HEK293 (cell line): ENCODE results near the gene GIPC2.

Experiments used
- CTCF ChIA-PET: fragments of 350-600 bp; formaldehyde crosslinking; extraction: SDS; loops from one replicate; lab custom pipeline; 2021; ENCODE audit warnings: antibody characterized with exemption; lab: Yijun Ruan, JAX
- POLR2A ChIA-PET: fragments of 300-600 bp; formaldehyde crosslinking; extraction: SDS; loops from one replicate; lab custom pipeline; 2020; ENCODE audit warnings: antibody characterized with exemption, inconsistent platforms; lab: Yijun Ruan, JAX
- H3K27ac ChIP-seq: fragments of 200-500 bp; sonication (Bioruptor generic); 2 replicates; pipeline ENCODE4 v1.5.1; 2014; ENCODE audit warnings: low read depth, low read length, control low read depth, inconsistent platforms; ENCODE audit errors: extremely low read depth
- H3K36me3 ChIP-seq, 2 experiments: fragments of 200-500 bp in 1 of 2; sonication (Bioruptor generic) in 1 of 2; 1 replicate in 1 of 2; 2 replicates in 1 of 2; pipeline ENCODE4 v1.5.1; 2014 to 2017; ENCODE audit warnings: inconsistent platforms in 2 of 2, low read length in 2 of 2; ENCODE audit not compliant: control insufficient read depth in 2 of 2, insufficient read depth in 1 of 2
- H3K4me1 ChIP-seq: fragments of 200-500 bp; sonication (Bioruptor generic); 2 replicates; pipeline ENCODE4 v1.5.1; 2014; ENCODE audit warnings: mild to moderate bottlenecking, low read length, inconsistent platforms; ENCODE audit not compliant: control insufficient read depth, insufficient read depth
- H3K4me3 ChIP-seq: 2 replicates; pipeline ENCODE4 v1.5.1; 2011; ENCODE audit warnings: low read depth, mild to moderate bottlenecking, control low read depth, low read length, moderate library complexity
- H3K9me3 ChIP-seq: fragments of 200-500 bp; sonication (Bioruptor generic); 2 replicates; pipeline ENCODE4 v1.5.1; 2014; ENCODE audit warnings: low read depth, low read length, inconsistent platforms; ENCODE audit not compliant: control insufficient read depth, insufficient read depth
- PATZ1 ChIP-seq: fragments of 450-650 bp; formaldehyde crosslinking; IDR thresholded peaks from 2 replicates; pipeline ENCODE4 v1.5.1; 2016; ENCODE audit warnings: missing biosample characterization, missing genetic modification characterization
- PRDM4 ChIP-seq: fragments of 450-650 bp; formaldehyde crosslinking; IDR thresholded peaks from 2 replicates; pipeline ENCODE4 v1.5.1; 2017; ENCODE audit warnings: missing biosample characterization, missing genetic modification characterization
- ZNF10 ChIP-seq: fragments of 450-650 bp; formaldehyde crosslinking; IDR thresholded peaks from 2 replicates; pipeline ENCODE4 v1.5.1; 2017; ENCODE audit warnings: missing biosample characterization, missing genetic modification characterization
- ZNF146 ChIP-seq: fragments of 450-650 bp; formaldehyde crosslinking; IDR thresholded peaks from 2 replicates; pipeline ENCODE4 v1.5.1; 2016; ENCODE audit warnings: missing biosample characterization, missing genetic modification characterization
- ZNF157 ChIP-seq: fragments of 450-650 bp; formaldehyde crosslinking; IDR thresholded peaks from 2 replicates; pipeline ENCODE4 v1.5.1; 2016; ENCODE audit warnings: missing biosample characterization, missing genetic modification characterization
- ZNF18 ChIP-seq: fragments of 450-650 bp; formaldehyde crosslinking; IDR thresholded peaks from 2 replicates; pipeline ENCODE4 v1.5.1; 2016; ENCODE audit warnings: missing biosample characterization, missing genetic modification characterization
- ZNF585B ChIP-seq: fragments of 450-650 bp; formaldehyde crosslinking; IDR thresholded peaks from 2 replicates; pipeline ENCODE4 v1.5.1; 2016; ENCODE audit warnings: missing biosample characterization, missing genetic modification characterization
- TF ChIP-seq, protein P1 (sequence below): fragments of 450-650 bp; formaldehyde crosslinking; IDR thresholded peaks from 2 replicates; pipeline ENCODE4 v1.5.1; 2016; ENCODE audit warnings: missing biosample characterization, missing genetic modification characterization
- TF ChIP-seq, protein P2 (sequence below): sonication (generic); formaldehyde crosslinking; IDR thresholded peaks from 2 replicates; pipeline ENCODE4 v1.8.1; 2022; ENCODE audit warnings: mild to moderate bottlenecking, moderate library complexity, missing genetic modification reagents
- TF ChIP-seq, protein P3 (sequence below): fragments of 450-650 bp; formaldehyde crosslinking; IDR thresholded peaks from 2 replicates; pipeline ENCODE4 v1.5.1; 2016; ENCODE audit warnings: missing biosample characterization, missing genetic modification characterization, low read depth

The GIPC2 gene

DNA sequence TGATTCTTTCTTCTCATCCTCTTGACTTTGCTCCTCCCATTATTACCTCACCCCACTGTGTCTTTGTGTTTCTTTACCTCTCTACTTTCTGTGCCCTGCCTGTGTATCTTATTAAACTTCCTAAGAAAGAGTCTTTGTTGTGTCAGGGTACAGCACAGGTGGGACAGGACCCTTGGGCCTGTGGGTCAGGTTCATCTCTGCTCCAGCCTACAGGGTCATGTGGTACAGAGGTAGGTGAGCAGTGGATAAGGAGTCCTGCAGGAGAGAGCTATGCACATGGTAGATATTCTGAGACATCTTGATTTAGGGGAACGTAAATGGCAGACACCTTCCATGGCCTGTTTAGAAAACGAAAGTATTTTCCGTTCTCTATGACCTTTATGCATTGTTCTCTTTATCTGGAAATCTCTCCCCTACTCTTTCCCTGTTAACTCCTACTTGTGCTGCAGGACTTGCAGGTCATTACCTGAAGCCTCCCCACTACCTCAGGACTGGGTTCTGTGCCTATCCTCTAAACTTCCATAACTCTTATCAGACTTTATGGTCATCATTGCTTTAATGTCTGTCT, 9.9 kb downstream of the GIPC2 start (continued):
- no peak for TF ChIP-seq PATZ1 (tag by site-specific recombination)
- TF ChIP-seq, protein P1, sequence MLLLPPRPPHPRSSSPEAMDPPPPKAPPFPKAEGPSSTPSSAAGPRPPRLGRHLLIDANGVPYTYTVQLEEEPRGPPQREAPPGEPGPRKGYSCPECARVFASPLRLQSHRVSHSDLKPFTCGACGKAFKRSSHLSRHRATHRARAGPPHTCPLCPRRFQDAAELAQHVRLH: no peak

DNA sequence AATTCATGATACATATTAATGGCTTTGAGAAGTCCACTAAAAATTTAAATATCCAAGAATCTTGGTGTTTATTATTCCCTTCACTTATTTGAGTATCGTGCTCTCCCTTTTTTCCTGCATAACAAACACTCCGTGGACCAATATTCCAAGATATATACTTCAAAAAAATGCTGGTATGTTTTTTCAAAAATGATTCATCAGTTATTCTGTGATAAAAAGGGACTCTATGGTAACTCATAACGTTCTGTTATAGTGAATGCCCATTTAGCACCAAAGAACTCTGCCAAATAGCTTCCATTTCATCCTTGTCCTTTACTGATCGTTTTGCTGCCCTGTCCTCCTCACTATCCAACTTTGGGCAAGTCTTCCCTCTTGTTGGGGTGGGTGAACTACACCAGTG, 12.9 kb downstream of the GIPC2 start:
- ChIA-PET POLR2A (no interaction called here), CTCF (no interaction called here)
- Histone ChIP-seq H3K36me3 (no peaks in the 10 kb centered on the region), H3K27ac (no peak overlapping the region), H3K4me3 (no peak overlapping the region), H3K4me1 (no peaks in the 10 kb centered on the region), H3K9me3 (no peaks in the 10 kb centered on the region)
- TF ChIP-seq ZNF157: no peak

DNA sequence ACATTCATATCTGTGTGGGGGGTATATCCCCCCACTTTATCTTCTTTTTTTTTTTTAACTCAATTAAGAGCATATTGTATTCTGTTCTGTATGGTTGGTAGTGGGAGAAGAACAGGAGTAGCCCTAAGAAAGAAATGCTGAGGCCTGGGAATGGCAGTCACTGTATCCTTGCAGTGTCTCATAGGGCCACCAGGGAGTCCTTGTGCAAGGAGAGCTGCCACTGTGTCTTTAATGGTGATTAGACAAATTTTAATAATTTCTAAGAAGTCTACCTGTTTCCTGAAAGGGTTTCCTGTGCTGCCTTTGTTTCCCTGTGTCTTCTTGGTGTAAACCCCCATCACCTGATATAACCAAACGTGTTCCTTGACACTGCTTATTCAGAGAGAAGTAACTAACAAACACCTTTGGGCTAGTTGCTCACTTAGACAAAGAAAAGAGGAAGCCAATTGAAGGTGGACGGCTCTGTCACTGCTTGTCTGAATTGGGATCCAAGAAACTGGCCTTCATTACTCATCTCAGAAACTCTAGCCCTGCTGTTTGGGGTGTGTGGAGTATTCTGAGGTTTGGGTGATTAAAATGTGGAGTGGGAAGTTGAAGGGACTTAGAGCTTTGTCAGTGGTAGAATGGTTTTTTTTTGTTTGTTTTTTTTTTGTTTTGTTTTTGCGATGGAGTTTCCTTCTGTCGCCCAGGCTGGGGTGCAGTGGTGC, 15.2 kb downstream of the GIPC2 start:
- no peak overlapping the region for H3K4me3 ChIP-seq
- H3K27ac ChIP-seq: no peak overlapping the region
- ChIA-PET CTCF (interaction anchor here (0.6 kb wide), 1 partner anchor 19 kb away, joined by 3 read pairs; no protein-coding TSS in a partner anchor), POLR2A (no interaction called here)
- TF ChIP-seq PRDM4 (tag by site-specific recombination): no peak
- no peak for TF ChIP-seq ZNF18 (tag by site-specific recombination)
- no peak for TF ChIP-seq ZNF10 (tag by site-specific recombination)
- TF ChIP-seq, protein P2, sequence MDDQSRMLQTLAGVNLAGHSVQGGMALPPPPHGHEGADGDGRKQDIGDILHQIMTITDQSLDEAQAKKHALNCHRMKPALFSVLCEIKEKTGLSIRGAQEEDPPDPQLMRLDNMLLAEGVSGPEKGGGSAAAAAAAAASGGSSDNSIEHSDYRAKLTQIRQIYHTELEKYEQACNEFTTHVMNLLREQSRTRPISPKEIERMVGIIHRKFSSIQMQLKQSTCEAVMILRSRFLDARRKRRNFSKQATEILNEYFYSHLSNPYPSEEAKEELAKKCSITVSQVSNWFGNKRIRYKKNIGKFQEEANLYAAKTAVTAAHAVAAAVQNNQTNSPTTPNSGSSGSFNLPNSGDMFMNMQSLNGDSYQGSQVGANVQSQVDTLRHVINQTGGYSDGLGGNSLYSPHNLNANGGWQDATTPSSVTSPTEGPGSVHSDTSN: no peak
- TF ChIP-seq ZNF585B: no peak
- no peak for TF ChIP-seq ZNF146 (tag by site-specific recombination)
- TF ChIP-seq, protein P3, sequence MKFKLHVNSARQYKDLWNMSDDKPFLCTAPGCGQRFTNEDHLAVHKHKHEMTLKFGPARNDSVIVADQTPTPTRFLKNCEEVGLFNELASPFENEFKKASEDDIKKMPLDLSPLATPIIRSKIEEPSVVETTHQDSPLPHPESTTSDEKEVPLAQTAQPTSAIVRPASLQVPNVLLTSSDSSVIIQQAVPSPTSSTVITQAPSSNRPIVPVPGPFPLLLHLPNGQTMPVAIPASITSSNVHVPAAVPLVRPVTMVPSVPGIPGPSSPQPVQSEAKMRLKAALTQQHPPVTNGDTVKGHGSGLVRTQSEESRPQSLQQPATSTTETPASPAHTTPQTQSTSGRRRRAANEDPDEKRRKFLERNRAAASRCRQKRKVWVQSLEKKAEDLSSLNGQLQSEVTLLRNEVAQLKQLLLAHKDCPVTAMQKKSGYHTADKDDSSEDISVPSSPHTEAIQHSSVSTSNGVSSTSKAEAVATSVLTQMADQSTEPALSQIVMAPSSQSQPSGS (tag by site-specific recombination): no peak
- no peaks in the 10 kb centered on the region for H3K4me1 ChIP-seq
- H3K9me3 ChIP-seq: no peaks in the 10 kb centered on the region
- no peaks in the 10 kb centered on the region for H3K36me3 ChIP-seq
